IPS DF 6.9 (cell line): ENCODE data around the gene FUT4.
"Not testable (repeated sequence)": the region's sequence is repeated elsewhere in the genome, so short reads cannot be mapped to it uniquely, and the experiment has no call there.

Experiments used
- DNase-seq: peaks from one replicate; pipeline ENCODE4 v3.0.0-alpha.2; 2013; ENCODE audit warnings: low read depth, low spot score
- H3K27ac ChIP-seq: one replicate; pipeline ENCODE4 v1.5.1; 2013; ENCODE audit warnings: low read length, control low read depth
- H3K27me3 ChIP-seq: 2 replicates; pipeline ENCODE4 v1.6.1; 2013; ENCODE audit warnings: mild to moderate bottlenecking, low read length; ENCODE audit not compliant: control insufficient read depth, insufficient read depth
- H3K36me3 ChIP-seq: 2 replicates; pipeline ENCODE4 v1.6.1; 2013; ENCODE audit warnings: low read length; ENCODE audit not compliant: control insufficient read depth, insufficient read depth
- H3K4me1 ChIP-seq: 2 replicates; pipeline ENCODE4 v1.6.1; 2013; ENCODE audit warnings: low read length; ENCODE audit not compliant: control insufficient read depth, insufficient read depth
- H3K4me3 ChIP-seq: 2 replicates; pipeline ENCODE4 v1.5.1; 2013; ENCODE audit warnings: mild to moderate bottlenecking, low read length
- H3K9me3 ChIP-seq: 2 replicates; pipeline ENCODE4 v1.6.1; 2013; ENCODE audit warnings: low read length, inconsistent platforms; ENCODE audit not compliant: control insufficient read depth, insufficient read depth
- WGBS: extraction: QIAGEN DNeasy Blood & Tissue Kit; methylation state at CpG from one replicate; pipeline ENCODE4 v1.1.7; 2013; ENCODE audit warnings: mixed read lengths, missing lambda C conversion rate; ENCODE audit not compliant: insufficient read length, insufficient coverage; 5-methylcytosine and 5-hydroxymethylcytosine counted together

Gene FUT4, protein sequence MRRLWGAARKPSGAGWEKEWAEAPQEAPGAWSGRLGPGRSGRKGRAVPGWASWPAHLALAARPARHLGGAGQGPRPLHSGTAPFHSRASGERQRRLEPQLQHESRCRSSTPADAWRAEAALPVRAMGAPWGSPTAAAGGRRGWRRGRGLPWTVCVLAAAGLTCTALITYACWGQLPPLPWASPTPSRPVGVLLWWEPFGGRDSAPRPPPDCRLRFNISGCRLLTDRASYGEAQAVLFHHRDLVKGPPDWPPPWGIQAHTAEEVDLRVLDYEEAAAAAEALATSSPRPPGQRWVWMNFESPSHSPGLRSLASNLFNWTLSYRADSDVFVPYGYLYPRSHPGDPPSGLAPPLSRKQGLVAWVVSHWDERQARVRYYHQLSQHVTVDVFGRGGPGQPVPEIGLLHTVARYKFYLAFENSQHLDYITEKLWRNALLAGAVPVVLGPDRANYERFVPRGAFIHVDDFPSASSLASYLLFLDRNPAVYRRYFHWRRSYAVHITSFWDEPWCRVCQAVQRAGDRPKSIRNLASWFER

GRCh38 chr11:94543695-94544645 lies at the start of gene FUT4:
FUT4 (plus strand) TSS chr11:94543921; CDS start chr11:94544134, 213 bp downstream.
- DNase-seq, result no peak
- Histone ChIP-seq H3K4me1 (no peaks in the 10 kb centered on the region; the same call in 1 of the 2 replicates), H3K36me3 (no peaks in the 10 kb centered on the region), H3K27ac (no peak within 1 kb of the TSS), H3K9me3 (no peaks in the 10 kb centered on the region), H3K27me3 (peaks cover 3% of the 10 kb centered on the region; the same call in 1 of the 2 replicates), H3K4me3 (peak within 1 kb of the TSS; percentile 57; the same call in 1 of the 2 replicates)
- no CpG with 5 or more reads among the region's 109 CpGs for WGBS

DNA sequence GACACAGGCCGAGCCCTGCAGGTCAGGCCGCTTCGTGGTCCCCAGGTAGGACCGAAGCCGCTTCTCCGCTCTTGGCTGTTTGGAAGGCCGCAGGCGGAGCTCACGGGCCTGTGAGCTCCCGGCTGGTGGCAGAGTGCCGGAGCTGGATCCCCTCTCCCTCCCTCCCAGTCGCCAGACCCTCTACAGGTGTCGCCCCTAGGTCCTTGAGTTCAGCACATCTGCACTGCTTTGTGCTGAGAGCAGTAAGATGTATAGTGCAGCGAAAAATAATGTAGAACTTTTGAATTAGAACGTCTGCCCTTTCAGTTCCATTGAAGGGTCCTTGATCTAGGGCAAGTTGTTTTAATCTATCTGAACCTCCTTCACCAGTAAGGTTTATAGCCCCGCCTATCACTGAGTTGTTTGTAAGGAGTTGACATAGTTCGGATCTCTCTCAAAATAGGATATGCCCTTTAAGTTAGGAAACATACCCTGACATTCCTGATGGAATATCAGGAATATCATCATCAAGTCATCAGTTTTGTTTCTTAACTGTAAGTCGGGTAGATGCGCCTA lies 49.5 kb upstream of the FUT4 start:
- Histone ChIP-seq H3K4me1 (no peaks in the 10 kb centered on the region), H3K27ac (no peak overlapping the region), H3K4me3 (peak overlapping the region; percentile 99), H3K36me3 (no peaks in the 10 kb centered on the region; the same call in 1 of the 2 replicates), H3K9me3 (no peaks in the 10 kb centered on the region), H3K27me3 (no peaks in the 10 kb centered on the region)
- WGBS, result no CpG with 5 or more reads among the region's 19 CpGs
- DNase-seq, result no peak

DNA sequence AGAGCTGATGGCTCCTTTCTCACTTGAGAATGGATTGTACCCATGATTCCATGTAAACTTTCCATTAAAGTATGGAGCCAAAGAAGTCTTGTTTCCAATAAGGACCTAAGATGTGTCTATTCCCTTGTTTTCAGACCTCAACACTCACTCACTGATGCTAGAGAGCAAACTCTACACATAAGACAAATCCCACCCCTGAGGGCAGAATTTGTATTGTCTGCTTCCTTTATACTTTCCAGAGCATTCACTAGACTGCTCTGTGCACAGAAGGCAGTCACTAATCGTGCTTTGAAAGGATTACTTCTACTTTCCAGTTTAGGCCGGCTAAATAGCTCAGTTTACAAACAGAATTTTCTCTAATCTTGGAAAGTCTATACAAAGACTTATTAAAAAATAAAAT lies 43.5 kb upstream of the FUT4 start:
- Histone ChIP-seq H3K36me3 (no peaks in the 10 kb centered on the region; the same call in 1 of the 2 replicates), H3K4me1 (no peaks in the 10 kb centered on the region), H3K4me3 (no peak overlapping the region), H3K27me3 (no peaks in the 10 kb centered on the region), H3K27ac (no peak overlapping the region), H3K9me3 (no peaks in the 10 kb centered on the region)
- no peak for DNase-seq
- WGBS, result no CpG with 5 or more reads among the region's 2 CpGs

DNA sequence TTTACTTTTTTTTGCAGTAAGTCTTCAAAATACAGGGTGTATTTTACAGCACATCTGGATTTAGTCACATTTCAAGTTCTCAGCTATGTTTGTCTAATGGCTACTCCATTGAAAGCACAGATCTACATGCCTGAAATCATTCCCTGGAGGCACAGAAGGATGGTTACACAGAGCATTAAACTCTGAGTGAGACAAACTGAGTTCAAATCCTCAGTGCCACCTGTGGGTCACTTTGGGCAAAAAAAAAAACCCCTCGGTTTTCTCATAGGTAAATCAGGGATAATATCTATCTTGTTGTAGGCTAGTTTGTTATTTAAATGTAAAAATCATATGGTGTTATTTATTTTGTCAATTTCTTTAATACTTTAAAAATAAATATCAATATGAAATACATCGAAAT lies 42.2 kb upstream of the FUT4 start:
- Histone ChIP-seq H3K4me1 (no peaks in the 10 kb centered on the region), H3K27me3 (no peaks in the 10 kb centered on the region), H3K36me3 (no peaks in the 10 kb centered on the region; the same call in 1 of the 2 replicates), H3K27ac (no peak overlapping the region), H3K4me3 (no peak overlapping the region), H3K9me3 (no peaks in the 10 kb centered on the region)
- no CpG with 5 or more reads among the region's 2 CpGs for whole genome bisulfite sequencing
- no peak for DNase-seq

DNA sequence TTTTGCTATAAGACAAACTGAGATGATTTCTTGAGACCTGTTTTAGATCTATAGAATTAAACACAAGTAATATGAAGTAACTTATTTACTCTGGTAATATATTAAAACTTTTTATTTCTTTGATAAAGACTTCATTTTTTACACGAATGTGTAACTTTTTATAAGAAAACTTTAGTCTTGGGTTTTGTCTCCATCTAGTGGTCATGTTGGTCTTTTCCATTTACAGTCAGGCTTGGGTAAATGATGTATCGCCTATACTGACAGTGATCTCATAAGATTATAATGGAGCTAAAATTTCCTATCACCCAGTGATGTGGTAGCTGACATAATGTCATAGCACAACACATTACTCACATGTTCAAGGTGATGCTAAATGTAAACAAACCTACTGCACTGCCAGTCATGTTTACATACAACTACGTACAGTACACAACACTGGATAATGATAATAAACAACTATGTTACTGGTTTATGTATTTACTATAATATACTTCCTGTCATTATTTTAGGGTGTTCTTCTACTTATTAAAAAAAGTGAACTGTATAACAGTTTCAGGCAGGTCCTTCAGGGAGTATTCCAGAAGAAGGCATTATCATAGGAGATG lies 38.9 kb upstream of the FUT4 start:
- WGBS, result no CpG with 5 or more reads among the region's 3 CpGs
- Histone ChIP-seq H3K4me3 (no peak overlapping the region), H3K9me3 (no peaks in the 10 kb centered on the region), H3K27ac (no peak overlapping the region), H3K36me3 (no peaks in the 10 kb centered on the region), H3K27me3 (no peaks in the 10 kb centered on the region), H3K4me1 (no peaks in the 10 kb centered on the region)
- no peak for DNase-seq

- H3K9me3 ChIP-seq, DNase-seq, H3K4me3 ChIP-seq, H3K4me1 ChIP-seq, H3K36me3 ChIP-seq, H3K27me3 ChIP-seq, H3K27ac ChIP-seq: not testable (repeated sequence)
- no CpG with 5 or more reads among the region's 5 CpGs for WGBS
Observed at GRCh38 chr11:94506513-94506912, 37.2 kb upstream of the FUT4 start.

DNA sequence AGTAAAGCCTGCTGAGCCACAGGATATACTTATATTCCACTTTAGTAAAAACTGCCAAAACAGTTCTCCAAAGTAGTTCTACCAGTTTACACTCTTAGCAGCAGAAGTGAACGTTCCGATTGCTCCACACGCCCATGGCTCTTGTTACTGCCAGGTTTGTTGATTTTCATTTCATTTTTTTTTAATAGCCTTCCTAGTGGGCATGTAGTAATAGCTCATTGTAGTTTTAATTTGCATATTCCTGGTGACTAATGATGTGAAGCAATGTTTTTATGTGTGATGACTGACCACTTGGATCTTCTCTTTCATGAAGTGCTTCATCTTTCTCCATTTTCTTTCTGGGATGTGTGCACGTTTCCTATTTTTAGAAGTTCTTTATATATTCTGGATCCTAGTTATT lies 36.2 kb upstream of the FUT4 start:
- Histone ChIP-seq H3K4me1 (peaks cover under 1% of the 10 kb centered on the region; the same call in 1 of the 2 replicates), H3K9me3 (no peaks in the 10 kb centered on the region), H3K4me3 (no peak overlapping the region), H3K27ac (no peak overlapping the region), H3K27me3 (no peaks in the 10 kb centered on the region), H3K36me3 (no peaks in the 10 kb centered on the region)
- no peak for DNase-seq
- WGBS, result no CpG with 5 or more reads among the region's 4 CpGs

DNA sequence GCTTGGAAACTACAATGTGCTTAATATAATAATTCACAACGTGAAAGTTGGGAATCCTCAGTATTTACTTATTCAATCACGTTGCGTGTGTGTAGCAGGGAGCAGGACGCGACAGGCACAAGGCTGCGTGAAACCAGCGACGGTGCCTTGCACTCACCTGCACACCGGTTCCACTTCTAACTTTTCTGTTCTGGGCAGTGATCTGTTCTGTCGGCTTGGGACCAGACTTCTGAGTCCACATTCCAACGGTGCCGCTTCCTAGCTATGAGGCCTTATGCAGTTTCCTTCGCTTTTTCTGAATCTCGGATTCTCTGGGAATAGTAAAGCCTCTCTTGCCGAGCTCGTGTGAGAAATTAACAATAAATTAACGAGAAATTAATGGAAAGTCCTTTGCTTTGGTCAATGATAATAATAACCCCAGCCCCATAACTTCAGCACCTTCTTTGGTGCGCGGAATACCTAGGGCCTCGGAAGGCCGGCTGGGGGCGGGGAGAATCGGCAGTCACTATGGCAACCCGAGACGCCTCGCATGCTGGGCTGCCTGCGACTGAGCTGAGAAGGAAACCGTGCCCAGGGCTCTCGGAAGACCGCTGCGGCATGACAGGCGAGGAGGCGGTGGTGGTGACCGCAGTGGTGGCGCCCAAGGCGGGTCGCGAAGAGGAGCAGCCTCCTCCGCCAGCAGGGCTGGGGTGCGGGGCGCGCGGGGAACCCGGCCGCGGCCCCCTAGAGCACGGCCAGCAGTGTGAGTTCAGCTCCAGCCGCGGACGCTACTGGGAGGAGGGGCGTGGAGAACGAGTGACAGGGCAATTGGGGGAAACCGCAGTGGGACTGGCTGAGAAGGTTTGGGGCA lies 31.6 kb upstream of the FUT4 start, which contains the start of gene C11orf97:
TSS of gene C11orf97 (plus strand) at position 530 of the 850 bp plus-strand sequence. CDS start at position 598, 68 bp downstream.
- Histone ChIP-seq H3K4me3 (peak within 1 kb of the TSS; percentile 25; the same call in 1 of the 2 replicates), H3K27ac (no peak within 1 kb of the TSS), H3K36me3 (no peaks in the 10 kb centered on the region), H3K9me3 (no peaks in the 10 kb centered on the region), H3K27me3 (no peaks in the 10 kb centered on the region), H3K4me1 (peaks cover 2% of the 10 kb centered on the region; the same call in 1 of the 2 replicates)
- WGBS, result no CpG with 5 or more reads among the region's 53 CpGs
- no peak for DNase-seq

DNA sequence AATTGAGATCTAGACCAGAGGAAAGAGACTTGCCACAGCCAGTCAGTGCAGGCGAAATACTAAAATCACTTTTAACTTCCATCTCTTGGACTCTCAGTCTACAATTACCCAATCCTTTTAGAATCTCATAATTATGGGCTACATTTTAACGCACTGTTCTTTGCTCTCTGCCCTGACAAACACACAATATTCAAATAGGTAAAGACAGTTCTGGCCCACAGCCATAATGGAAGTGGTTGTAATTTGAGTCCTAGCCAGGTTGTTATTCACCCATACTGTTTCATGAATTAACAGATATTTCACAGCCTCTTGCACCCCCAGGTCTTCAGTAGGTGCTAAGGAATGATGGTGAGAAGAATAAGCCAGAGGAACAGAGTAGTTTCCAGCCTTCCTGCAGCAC lies 30.6 kb upstream of the FUT4 start:
- Histone ChIP-seq H3K4me3 (no peak overlapping the region), H3K9me3 (no peaks in the 10 kb centered on the region), H3K4me1 (peaks cover 2% of the 10 kb centered on the region; the same call in 1 of the 2 replicates), H3K36me3 (no peaks in the 10 kb centered on the region), H3K27me3 (no peaks in the 10 kb centered on the region), H3K27ac (no peak overlapping the region)
- WGBS, result no CpG with 5 or more reads among the region's 2 CpGs
- no peak for DNase-seq
